Vagina (tissue), 2 donors: Measurements from ENCODE around the gene GPR161. TPM values are rescaled to one million over a fixed set of nuclear protein-coding genes. Genes with fewer than 3 reads are reported as not detected.

Experiments used
- DNase-seq, 2 donors: peaks; one replicate each; pipeline ENCODE4 v3.0.0-alpha.2; 2017; ENCODE audit errors: extremely low spot score in 2 of 2
- H3K27ac ChIP-seq: fragments of 200-600 bp; sonication (generic); one replicate; pipeline ENCODE4 v1.5.1; 2019
- H3K27me3 ChIP-seq: fragments of 200-600 bp; sonication (generic); one replicate; pipeline ENCODE4 v1.5.1; 2019
- H3K36me3 ChIP-seq, 2 donors: fragments of 200-600 bp; sonication (generic); one replicate each; pipeline ENCODE4 v1.5.1; 2017 to 2019
- H3K4me1 ChIP-seq: fragments of 200-600 bp; sonication (generic); one replicate; pipeline ENCODE4 v1.5.1; 2019
- H3K4me3 ChIP-seq, 2 donors: fragments of 200-600 bp; sonication (generic); 1 replicate in 1 of 2; 2 replicates in 1 of 2; pipeline ENCODE4 v1.5.1; 2016 to 2019
- H3K9me3 ChIP-seq: fragments of 200-600 bp; sonication (generic); one replicate; pipeline ENCODE4 v1.5.1; 2019
- POLR2A ChIP-seq, 2 donors: fragments of 450-650 bp; IDR thresholded peaks; one replicate each; pipeline ENCODE4 v1.6.1; 2017; ENCODE audit warnings: antibody characterized with exemption in 2 of 2, mild to moderate bottlenecking in 2 of 2, moderate library complexity in 2 of 2
- POLR2AphosphoS5 ChIP-seq, 2 donors: sonication (generic); formaldehyde crosslinking; IDR thresholded peaks; one replicate each; pipeline ENCODE4 v1.9.0; 2017; ENCODE audit warnings: antibody characterized with exemption in 2 of 2, mild to moderate bottlenecking in 2 of 2, low read depth in 1 of 2; ENCODE audit not compliant: insufficient read depth in 1 of 2
- intact Hi-C: fragments of 100-400 bp; cut with DNase I; formaldehyde crosslinking; loops from one replicate; pipeline ENCODE4 v1.15.1; 2023
- total RNA-seq: library from RNA; depleted of rRNA; stranded (reverse); fragments of >200 nt; gene quantifications from one replicate; pipeline ENCODE4 v1.2.3, GENCODE V29; 2016
- TF ChIP-seq, protein P1 (sequence below), 3 experiments: fragments of 450-650 bp in 2 of 3; fragments of 200-600 bp in 1 of 3; sonication (generic) in 1 of 3; IDR thresholded peaks; one replicate each; pipeline ENCODE4 v1.5.1; 2017 to 2019; ENCODE audit warnings: antibody characterized with exemption in 3 of 3, mild to moderate bottlenecking in 2 of 3, moderate library complexity in 2 of 3

GPR161 gene
- total RNA-seq, 1 donor from 2014 or later = 15.7 TPM

DNA sequence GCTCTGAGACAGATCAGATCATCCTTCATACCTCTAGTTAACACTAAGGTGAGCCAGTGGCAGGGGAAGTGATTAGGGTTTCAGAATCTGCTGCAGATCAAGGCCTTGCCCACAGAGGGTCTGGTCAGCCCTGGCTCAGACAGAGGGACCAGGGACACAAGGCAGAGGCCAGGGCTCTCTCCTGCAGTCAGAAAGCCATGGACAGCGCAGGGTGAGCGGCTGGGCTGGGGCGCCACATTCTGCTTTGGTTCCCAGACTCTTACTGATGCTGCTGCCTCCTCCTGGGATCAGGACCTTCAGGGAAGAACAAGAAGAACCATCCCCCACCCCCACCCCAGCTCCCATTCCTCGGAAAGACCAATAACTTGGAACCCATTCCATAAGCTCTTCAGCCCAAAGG lies 43.1 kb downstream of the GPR161 start:
- TF ChIP-seq POLR2AphosphoS5 (IDR thresholded peaks at IDR 0.05; ENCODE audit: insufficient read depth in 1 of 2, low read depth in 1 of 2) = no peak
- TF ChIP-seq, protein P1, sequence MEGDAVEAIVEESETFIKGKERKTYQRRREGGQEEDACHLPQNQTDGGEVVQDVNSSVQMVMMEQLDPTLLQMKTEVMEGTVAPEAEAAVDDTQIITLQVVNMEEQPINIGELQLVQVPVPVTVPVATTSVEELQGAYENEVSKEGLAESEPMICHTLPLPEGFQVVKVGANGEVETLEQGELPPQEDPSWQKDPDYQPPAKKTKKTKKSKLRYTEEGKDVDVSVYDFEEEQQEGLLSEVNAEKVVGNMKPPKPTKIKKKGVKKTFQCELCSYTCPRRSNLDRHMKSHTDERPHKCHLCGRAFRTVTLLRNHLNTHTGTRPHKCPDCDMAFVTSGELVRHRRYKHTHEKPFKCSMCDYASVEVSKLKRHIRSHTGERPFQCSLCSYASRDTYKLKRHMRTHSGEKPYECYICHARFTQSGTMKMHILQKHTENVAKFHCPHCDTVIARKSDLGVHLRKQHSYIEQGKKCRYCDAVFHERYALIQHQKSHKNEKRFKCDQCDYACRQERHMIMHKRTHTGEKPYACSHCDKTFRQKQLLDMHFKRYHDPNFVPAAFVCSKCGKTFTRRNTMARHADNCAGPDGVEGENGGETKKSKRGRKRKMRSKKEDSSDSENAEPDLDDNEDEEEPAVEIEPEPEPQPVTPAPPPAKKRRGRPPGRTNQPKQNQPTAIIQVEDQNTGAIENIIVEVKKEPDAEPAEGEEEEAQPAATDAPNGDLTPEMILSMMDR (IDR thresholded peaks at IDR 0.05) = no peak
- no peak for TF ChIP-seq POLR2A (IDR thresholded peaks at IDR 0.05)
- H3K27me3 ChIP-seq = no peaks in the 10 kb centered on the region
- H3K4me1 ChIP-seq = peaks cover 8% of the 10 kb centered on the region
- intact Hi-C loops = no loop called here
- DNase-seq = peak in 1 of 2 donors; percentile 34
- no peaks in the 10 kb centered on the region for H3K9me3 ChIP-seq
- peaks cover 0 to 22% of the 10 kb centered on the region in 2 donors for H3K36me3 ChIP-seq
- H3K27ac ChIP-seq = no peak overlapping the region
- no peak overlapping the region for H3K4me3 ChIP-seq

DNA sequence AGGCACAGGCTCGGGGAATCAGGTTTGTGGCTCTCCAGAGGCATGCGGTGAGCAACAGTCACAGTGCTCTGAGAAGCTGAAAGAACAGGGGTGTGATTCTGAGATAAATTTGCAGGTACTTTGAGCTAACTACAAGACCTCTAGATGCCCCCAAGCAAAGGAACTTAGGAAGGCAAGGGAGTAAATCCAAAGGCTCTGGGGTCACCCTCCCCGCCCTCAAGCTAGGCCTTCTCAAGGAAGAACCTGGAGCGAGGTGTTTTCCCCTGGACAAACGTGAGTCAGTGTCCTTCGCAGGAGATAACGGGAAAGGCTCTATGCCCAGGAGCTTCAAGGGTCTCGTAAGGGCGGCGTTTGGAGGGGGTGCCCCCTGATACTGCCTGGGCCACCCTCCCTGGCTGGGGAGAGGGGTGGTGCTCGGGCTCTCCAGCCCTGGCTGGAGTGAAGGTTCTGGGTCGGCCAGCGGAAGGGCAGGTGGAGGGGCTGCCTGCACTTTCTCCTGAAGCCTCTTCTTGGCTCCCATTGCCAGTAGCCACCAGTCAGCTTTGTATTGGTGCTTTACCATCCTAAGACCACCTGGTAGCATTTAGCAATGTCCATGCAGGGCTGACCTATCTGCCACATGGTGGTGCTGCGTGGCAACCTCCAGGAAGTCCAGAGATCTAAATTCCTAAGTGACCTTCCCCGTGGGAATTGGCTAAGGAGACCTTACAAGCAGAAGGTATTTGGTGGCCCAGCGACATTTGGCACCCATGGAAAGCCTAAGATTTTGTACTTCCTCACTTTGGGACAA lies 44.0 kb downstream of the GPR161 start:
- peaks cover 8% of the 10 kb centered on the region for H3K4me1 ChIP-seq
- DNase-seq = peak in 1 of 2 donors; percentile 80
- intact Hi-C loops = no loop called here
- H3K27ac ChIP-seq = peak overlapping the region; percentile 18
- no peak overlapping the region for H3K4me3 ChIP-seq
- H3K36me3 ChIP-seq = peaks cover 0 to 22% of the 10 kb centered on the region in 2 donors
- no peak for TF ChIP-seq POLR2AphosphoS5 (IDR thresholded peaks at IDR 0.05; ENCODE audit: insufficient read depth in 1 of 2, low read depth in 1 of 2)
- TF ChIP-seq POLR2A (IDR thresholded peaks at IDR 0.05) = no peak
- TF ChIP-seq, protein P1 (IDR thresholded peaks at IDR 0.05) = no peak
- H3K9me3 ChIP-seq = no peaks in the 10 kb centered on the region
- H3K27me3 ChIP-seq = no peaks in the 10 kb centered on the region

DNA sequence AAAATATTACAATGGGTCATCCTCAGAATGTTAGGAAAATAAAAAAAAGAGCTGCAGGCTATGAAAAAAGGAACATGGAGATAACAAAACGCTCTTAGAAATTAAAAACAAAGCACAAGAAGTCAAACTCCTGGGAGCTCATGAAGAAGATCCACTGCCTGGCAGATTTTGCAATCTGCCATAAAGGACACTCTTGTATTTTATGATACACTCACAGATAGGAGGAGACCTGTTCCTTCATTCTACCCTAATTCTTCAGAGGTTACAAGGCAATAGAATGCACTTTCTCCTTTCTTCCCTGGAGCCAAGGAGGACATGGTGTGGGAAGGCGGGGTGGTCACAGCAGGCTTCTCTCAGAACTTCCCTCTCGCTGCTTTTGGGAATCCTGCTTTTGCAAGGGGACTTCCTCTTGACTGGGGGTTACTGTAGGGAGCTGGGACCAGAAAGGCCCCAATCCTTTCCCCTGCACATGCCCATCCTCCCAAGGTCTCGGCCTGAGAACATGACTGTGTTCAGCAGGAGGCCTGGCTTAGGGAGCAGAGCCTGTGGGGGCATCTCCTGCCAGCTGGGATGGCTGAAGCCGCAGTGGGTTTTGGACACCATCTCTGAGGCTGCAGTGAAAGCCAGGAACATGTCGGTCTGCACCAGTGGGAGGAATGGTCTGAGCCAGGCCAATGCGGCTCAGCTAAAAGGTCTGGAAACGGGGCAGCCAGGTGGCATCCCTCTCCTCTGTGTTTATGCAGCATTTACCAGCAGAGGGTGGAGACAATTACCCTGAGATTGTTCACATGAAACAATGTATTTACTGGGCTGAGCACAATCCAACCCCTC lies 44.8 kb downstream of the GPR161 start:
- peaks cover 0 to 20% of the 10 kb centered on the region in 2 donors for H3K36me3 ChIP-seq
- H3K4me3 ChIP-seq = no peak overlapping the region
- peak; percentile 52 to 84 for DNase-seq
- H3K27me3 ChIP-seq = no peaks in the 10 kb centered on the region
- intact Hi-C loops = no loop called here
- H3K4me1 ChIP-seq = peaks cover 8% of the 10 kb centered on the region
- H3K27ac ChIP-seq = no peak overlapping the region
- no peaks in the 10 kb centered on the region for H3K9me3 ChIP-seq
- TF ChIP-seq POLR2A (IDR thresholded peaks at IDR 0.05) (no peak), POLR2AphosphoS5 (IDR thresholded peaks at IDR 0.05; ENCODE audit: insufficient read depth in 1 of 2, low read depth in 1 of 2) (no peak)
- TF ChIP-seq, protein P1 (IDR thresholded peaks at IDR 0.05) = no peak

DNA sequence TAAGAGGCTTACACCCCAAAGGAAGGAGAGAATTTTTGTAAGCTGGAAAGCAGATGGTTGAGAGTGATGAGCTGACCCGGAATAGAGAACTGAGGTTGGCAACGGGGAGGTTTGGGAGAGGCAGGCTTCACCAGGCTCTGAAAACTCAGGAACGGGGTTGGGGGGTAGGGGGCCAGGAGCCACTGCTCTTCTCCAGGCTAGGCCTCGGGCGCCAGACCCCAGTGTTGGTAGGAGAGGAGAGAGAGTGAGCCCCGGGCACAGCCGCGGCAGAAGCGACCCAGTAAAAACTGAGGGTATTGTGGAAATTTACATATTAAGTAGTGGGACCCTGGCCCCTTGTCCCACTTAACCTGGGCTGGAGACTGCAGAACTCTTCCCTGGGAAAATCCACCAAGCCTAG lies 45.7 kb downstream of the GPR161 start:
- H3K4me1 ChIP-seq = peaks cover 10% of the 10 kb centered on the region
- H3K27ac ChIP-seq = no peak overlapping the region
- no peaks in the 10 kb centered on the region for H3K9me3 ChIP-seq
- H3K27me3 ChIP-seq = no peaks in the 10 kb centered on the region
- no peak for DNase-seq
- TF ChIP-seq POLR2A (IDR thresholded peaks at IDR 0.05) (no peak), POLR2AphosphoS5 (IDR thresholded peaks at IDR 0.05; ENCODE audit: insufficient read depth in 1 of 2, low read depth in 1 of 2) (no peak)
- TF ChIP-seq, protein P1 (IDR thresholded peaks at IDR 0.05) = no peak
- H3K4me3 ChIP-seq = no peak overlapping the region
- H3K36me3 ChIP-seq = peaks cover 0 to 11% of the 10 kb centered on the region in 2 donors
- intact Hi-C loops = no loop called here
